ENCODE measurements around the gene FTO.

Gene FTO

GRCh38 chr16:53666786-53667415, 37.1 kb upstream of the FTO start:
- H3K4me1 ChIP-seq (ENCODE audit: low read depth, poor library complexity, severe bottlenecking) = no peaks in the 10 kb centered on the region
- H3K4me2 ChIP-seq = no peak overlapping the region
- no peak overlapping the region for H3K4me3 ChIP-seq (IDR thresholded peaks at IDR 0.05; ENCODE audit: insufficient read depth, low read depth, low read length)

GRCh38 chr16:53668869-53669268, 35.1 kb upstream of the FTO start:
- Histone ChIP-seq H4K20me1 (ENCODE audit: insufficient read depth) (no peaks in the 10 kb centered on the region), H3K4me3 (IDR thresholded peaks at IDR 0.05; ENCODE audit: insufficient read depth, low read depth, low read length) (no peak overlapping the region), H3K27ac (no peak overlapping the region), H2AFZ (ENCODE audit: low read depth) (no peak overlapping the region), H3K36me3 (ENCODE audit: insufficient read depth) (no peaks in the 10 kb centered on the region), H3K4me1 (ENCODE audit: low read depth, poor library complexity, severe bottlenecking) (no peaks in the 10 kb centered on the region), H3K27me3 (ENCODE audit: insufficient read depth, low read depth) (no peaks in the 10 kb centered on the region), H3K9ac (no peak overlapping the region), H3K4me2 (no peak overlapping the region), H3K79me2 (ENCODE audit: insufficient read depth, low read depth) (no peaks in the 10 kb centered on the region)
- no peak for TF ChIP-seq CTCF (conservative IDR thresholded peaks at IDR 0.05; ENCODE audit: low read depth, low read length)

More at GRCh38 chr16:53666786-53667415, 37.1 kb upstream of the FTO start:
- TF ChIP-seq CTCF (conservative IDR thresholded peaks at IDR 0.05; ENCODE audit: low read depth, low read length) = no peak
- Histone ChIP-seq H3K79me2 (ENCODE audit: insufficient read depth, low read depth) (no peaks in the 10 kb centered on the region), H3K9ac (no peak overlapping the region), H2AFZ (ENCODE audit: low read depth) (no peak overlapping the region), H3K27ac (no peak overlapping the region), H3K36me3 (ENCODE audit: insufficient read depth) (no peaks in the 10 kb centered on the region), H3K27me3 (ENCODE audit: insufficient read depth, low read depth) (no peaks in the 10 kb centered on the region), H4K20me1 (ENCODE audit: insufficient read depth) (no peaks in the 10 kb centered on the region)

- no peaks in the 10 kb centered on the region for H3K27me3 ChIP-seq (ENCODE audit: insufficient read depth, low read depth)
- no peak overlapping the region for H3K4me3 ChIP-seq (IDR thresholded peaks at IDR 0.05; ENCODE audit: insufficient read depth, low read depth, low read length)
- no peak overlapping the region for H3K4me2 ChIP-seq
- no peak overlapping the region for H3K9ac ChIP-seq
- no peak for TF ChIP-seq CTCF (conservative IDR thresholded peaks at IDR 0.05; ENCODE audit: low read depth, low read length)
- H4K20me1 ChIP-seq (ENCODE audit: insufficient read depth) = no peaks in the 10 kb centered on the region
- no peak overlapping the region for H3K27ac ChIP-seq
- no peaks in the 10 kb centered on the region for H3K36me3 ChIP-seq (ENCODE audit: insufficient read depth)
- H3K79me2 ChIP-seq (ENCODE audit: insufficient read depth, low read depth) = no peaks in the 10 kb centered on the region
- H2AFZ ChIP-seq (ENCODE audit: low read depth) = no peak overlapping the region
- no peaks in the 10 kb centered on the region for H3K4me1 ChIP-seq (ENCODE audit: low read depth, poor library complexity, severe bottlenecking)
Observed at GRCh38 chr16:53672461-53672860, 31.5 kb upstream of the FTO start.

DNA sequence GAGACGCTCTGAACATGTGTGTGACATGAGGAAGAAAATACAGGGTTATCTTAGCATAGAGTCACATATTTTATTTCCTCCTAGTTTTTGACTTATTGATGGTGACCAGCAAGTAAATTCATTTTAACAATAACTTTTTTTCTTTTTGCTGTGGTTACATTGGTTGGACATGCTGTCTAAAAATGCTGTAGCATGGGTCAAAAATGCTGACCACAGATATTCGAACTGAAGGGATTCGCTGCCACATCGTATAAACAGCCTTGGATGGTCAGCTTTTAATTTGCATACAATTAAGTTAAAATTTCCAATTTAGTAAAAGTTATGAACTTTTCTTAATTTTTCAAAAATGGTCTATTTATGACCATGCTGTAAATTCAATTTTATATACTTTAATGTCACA, 30.8 kb upstream of the FTO start:
- Histone ChIP-seq H3K4me2 (no peak overlapping the region), H2AFZ (ENCODE audit: low read depth) (no peak overlapping the region), H3K36me3 (ENCODE audit: insufficient read depth) (no peaks in the 10 kb centered on the region), H3K27me3 (ENCODE audit: insufficient read depth, low read depth) (no peaks in the 10 kb centered on the region), H4K20me1 (ENCODE audit: insufficient read depth) (no peaks in the 10 kb centered on the region), H3K79me2 (ENCODE audit: insufficient read depth, low read depth) (no peaks in the 10 kb centered on the region), H3K9ac (no peak overlapping the region), H3K4me1 (ENCODE audit: low read depth, poor library complexity, severe bottlenecking) (no peaks in the 10 kb centered on the region), H3K4me3 (IDR thresholded peaks at IDR 0.05; ENCODE audit: insufficient read depth, low read depth, low read length) (no peak overlapping the region), H3K27ac (no peak overlapping the region)
- TF ChIP-seq CTCF (conservative IDR thresholded peaks at IDR 0.05; ENCODE audit: low read depth, low read length) = no peak
